OCI-LY7 (cell line): ENCODE results near the gene ARFGAP1. TPM values are rescaled to one million over a fixed set of nuclear protein-coding genes. Genes with fewer than 3 reads are reported as not detected.

Source experiments
- BruUV-seq: library from RNA; stranded (reverse); fragments of 400-500 nt; replicated peaks from 2 replicates; lab custom pipeline; 2021; lab: Mats Ljungman, UMichigan
- CTCF ChIA-PET: fragments of 300-600 bp; sonication (Branson Sonifier 250); formaldehyde crosslinking; loops from one replicate; lab custom pipeline; 2022; ENCODE audit warnings: antibody characterized with exemption; ENCODE audit not compliant: unreplicated experiment; lab: Charles Lee
- POLR2A ChIA-PET: fragments of 300-600 bp; sonication (Branson Sonifier 250); formaldehyde crosslinking; loops from one replicate; lab custom pipeline; 2022; ENCODE audit warnings: antibody characterized with exemption; lab: Charles Lee
- DNase-seq: peaks from one replicate; pipeline ENCODE4 v3.0.0-alpha.2; 2015; ENCODE audit warnings: low spot score
- H2AFZ ChIP-seq: fragments of 200-600 bp; sonication (generic), shearing (Covaris generic); 2 replicates; pipeline ENCODE4 v1.6.1; 2014; ENCODE audit warnings: mild to moderate bottlenecking, antibody characterized with exemption, low read length, moderate library complexity
- H3K27ac ChIP-seq: fragments of 200-600 bp; sonication (generic); 2 replicates; pipeline ENCODE4 v1.5.1; 2014; ENCODE audit warnings: mixed run types, low read depth, mild to moderate bottlenecking, moderate library complexity, low read length, inconsistent platforms; ENCODE audit not compliant: poor library complexity, severe bottlenecking
- H3K36me3 ChIP-seq: fragments of 200-600 bp; sonication (generic); 2 replicates; pipeline ENCODE4 v1.6.1; 2014; ENCODE audit warnings: mild to moderate bottlenecking, antibody characterized with exemption, low read length, moderate library complexity, mixed read lengths; ENCODE audit not compliant: insufficient read depth
- H3K4me1 ChIP-seq: fragments of 200-600 bp; sonication (generic); 2 replicates; pipeline ENCODE4 v1.5.1; 2014; ENCODE audit warnings: mild to moderate bottlenecking, low read length; ENCODE audit not compliant: insufficient read depth, poor library complexity, severe bottlenecking
- H3K4me2 ChIP-seq: fragments of 200-600 bp; sonication (generic); 2 replicates; pipeline ENCODE4 v1.6.1; 2014; ENCODE audit warnings: mild to moderate bottlenecking, low read length
- H3K4me3 ChIP-seq: fragments of 200-600 bp; sonication (generic); 2 replicates; pipeline ENCODE4 v1.5.1; 2014; ENCODE audit warnings: mild to moderate bottlenecking, low read depth, low read length; ENCODE audit not compliant: poor library complexity, severe bottlenecking
- H3K79me2 ChIP-seq: fragments of 200-600 bp; sonication (generic); 2 replicates; pipeline ENCODE4 v1.6.1; 2016; ENCODE audit warnings: low read depth, mild to moderate bottlenecking, low read length, moderate library complexity, mixed read lengths; ENCODE audit not compliant: insufficient read depth
- H3K9me2 ChIP-seq: fragments of 200-600 bp; sonication (generic); 2 replicates; pipeline ENCODE4 v1.6.1; 2016; ENCODE audit warnings: mild to moderate bottlenecking, low read length, mixed read lengths; ENCODE audit not compliant: insufficient read depth
- H3K9me3 ChIP-seq: fragments of 200-600 bp; sonication (generic); 2 replicates; pipeline ENCODE4 v1.6.1; 2014; ENCODE audit warnings: mild to moderate bottlenecking, mixed run types, low read length, mixed read lengths
- H4K20me1 ChIP-seq: fragments of 200-600 bp; sonication (generic); 2 replicates; pipeline ENCODE4 v1.6.1; 2014; ENCODE audit warnings: mild to moderate bottlenecking, antibody characterized with exemption, low read length, moderate library complexity, mixed read lengths; ENCODE audit not compliant: insufficient read depth
- CTCF ChIP-seq: fragments of 200-600 bp; sonication (generic); conservative IDR thresholded peaks from 2 replicates; pipeline ENCODE4 v1.5.1; 2014; ENCODE audit warnings: mild to moderate bottlenecking, antibody characterized with exemption, low read length, moderate library complexity, mixed read lengths
- EZH2phosphoT487 ChIP-seq: fragments of 200-600 bp; sonication (generic); IDR thresholded peaks from 2 replicates; pipeline ENCODE4 v1.6.1; 2018; ENCODE audit warnings: low read depth, borderline replicate concordance, mild to moderate bottlenecking, mixed run types, antibody characterized with exemption, low read length, moderate library complexity, mixed read lengths
- intact Hi-C: fragments of 100-400 bp; cut with micrococcal nuclease; formaldehyde crosslinking; loops from one replicate; pipeline ENCODE4 v1.10.0; 2022; ENCODE audit not compliant: unreplicated experiment
- total RNA-seq, 2 experiments: library from RNA; depleted of rRNA in 1 of 2; stranded (reverse); fragments of >200 nt in 1 of 2; shearing (Covaris generic) in 1 of 2; gene quantifications; 2 replicates each; pipeline ENCODE4 v1.2.3, GENCODE V29; 2014 to 2022

The ARFGAP1 gene
- total RNA-seq, 2 experiments from 2014 or later, result 57.9 to 105 TPM

GRCh38 chr20:63274381-63275228, 2.0 kb downstream of the ARFGAP1 start:
- DNase-seq, result no peak
- TF ChIP-seq EZH2phosphoT487, result no peak
- TF ChIP-seq CTCF, result no peak
- no peaks in the 10 kb centered on the region for H3K9me3 ChIP-seq
- H3K4me3 ChIP-seq, result no peak overlapping the region
- peaks cover 24% of the 10 kb centered on the region for H3K79me2 ChIP-seq
- no peaks in the 10 kb centered on the region for H3K9me2 ChIP-seq
- H2AFZ ChIP-seq, result no peak overlapping the region
- peaks cover 10% of the 10 kb centered on the region; the same call in 1 of the 2 replicates for H4K20me1 ChIP-seq
- POLR2A ChIA-PET, result no interaction called here
- H3K36me3 ChIP-seq, result peaks cover 37% of the 10 kb centered on the region; the same call in 1 of the 2 replicates
- intact Hi-C loops, result loop anchor here (5.0 kb wide), 1 partner anchor 57 kb away; the partner anchor contains the start of gene YTHDF1
- peaks cover 17% of the 10 kb centered on the region for H3K4me1 ChIP-seq
- peak overlapping the region; percentile 26; the same call in 1 of the 2 replicates for H3K4me2 ChIP-seq
- BruUV-seq, result no TSS peak
- CTCF ChIA-PET, result no interaction called here
- H3K27ac ChIP-seq, result no peak overlapping the region

GRCh38 chr20:63275825-63276224, 3.2 kb downstream of the ARFGAP1 start:
- Histone ChIP-seq H2AFZ (no peak overlapping the region), H3K4me1 (peaks cover 17% of the 10 kb centered on the region), H3K9me2 (no peaks in the 10 kb centered on the region), H3K27ac (no peak overlapping the region), H3K9me3 (no peaks in the 10 kb centered on the region), H4K20me1 (peaks cover 10% of the 10 kb centered on the region; the same call in 1 of the 2 replicates), H3K36me3 (peaks cover 47% of the 10 kb centered on the region; the same call in 1 of the 2 replicates), H3K79me2 (peaks cover 24% of the 10 kb centered on the region), H3K4me2 (no peak overlapping the region), H3K4me3 (no peak overlapping the region)
- intact Hi-C loops, result no loop called here
- ChIA-PET CTCF (no interaction called here), POLR2A (no interaction called here)
- no peak for DNase-seq
- no peak for TF ChIP-seq CTCF
- TF ChIP-seq EZH2phosphoT487, result no peak
- BruUV-seq, result no TSS peak

GRCh38 chr20:63276956-63277355, 4.3 kb downstream of the ARFGAP1 start:
- TF ChIP-seq EZH2phosphoT487, result no peak
- TF ChIP-seq CTCF, result no peak
- ChIA-PET POLR2A (no interaction called here), CTCF (no interaction called here)
- no peak for DNase-seq
- Histone ChIP-seq H3K79me2 (peaks cover 24% of the 10 kb centered on the region), H3K27ac (no peak overlapping the region), H3K9me2 (no peaks in the 10 kb centered on the region), H2AFZ (no peak overlapping the region), H3K36me3 (peaks cover 47% of the 10 kb centered on the region; the same call in 1 of the 2 replicates), H3K4me3 (no peak overlapping the region), H3K4me1 (peaks cover 14% of the 10 kb centered on the region), H3K9me3 (no peaks in the 10 kb centered on the region), H4K20me1 (peaks cover 10% of the 10 kb centered on the region; the same call in 1 of the 2 replicates), H3K4me2 (no peak overlapping the region)
- intact Hi-C loops, result no loop called here
- BruUV-seq, result no TSS peak
